SK-N-SH treated with all-trans-retinoic acid at 6 μM for 48 hours (cell line): ENCODE measurements around the gene USP17L27.
"Not testable (repeated sequence)": the region's sequence is repeated elsewhere in the genome, so short reads cannot be mapped to it uniquely, and the experiment has no call there.

Experiments used
- ATAC-seq: fragments of 200-7000 bp; cut with Tn5 transposase; 3 replicates; pipeline ENCODE4 v1.9.1; 2020; ENCODE audit warnings: mild to moderate bottlenecking, moderate library complexity
- POU6F1 ChIP-seq: fragments of 250-450 bp; sonication (Bioruptor Pico); IDR thresholded peaks from 2 replicates; pipeline ENCODE4 v1.8.0; 2021; ENCODE audit warnings: low read depth, mild to moderate bottlenecking, moderate library complexity, borderline replicate concordance

USP17L27 gene

GRCh38 chr4:9384126-9384525 lies 40.2 kb downstream of the USP17L27 start (continued):
- TF ChIP-seq POU6F1, result no peak

GRCh38 chr4:9389001-9389400 lies 45.1 kb downstream of the USP17L27 start:
- not testable (repeated sequence) for ATAC-seq
